Spleen (tissue), 11 donors: ENCODE data around the gene BLID. TPM values are rescaled to one million over a fixed set of nuclear protein-coding genes. Genes with fewer than 3 reads are reported as not detected.

ENCODE experiments used
- microRNA-seq, 3 donors: library from miRNA; unstranded; fragments of <30 nt; microRNA quantifications; one replicate each; pipeline versions ENCODE4 to v1.1.0, GENCODE V29; 2019 to 2020
- polyA plus RNA-seq, 3 donors: library from polyadenylated mRNA; stranded (reverse); fragments of 200-250 nt; gene quantifications; one replicate each; pipeline ENCODE4 v1.2.1, GENCODE V29; 2013
- small RNA-seq, 4 donors: library from RNA; depleted of rRNA; stranded (forward); fragments of <200 nt; gene quantifications; one replicate each; pipeline ENCODE3, GENCODE V24; 2016
- total RNA-seq, 7 donors: library from RNA; depleted of rRNA in 3 of 7; stranded (reverse); fragments of >200 nt in 3 of 7; fragmentation: NEBNext Ultra II Directional in 4 of 7; extraction: Animal tissue kit (Norgen Biotek cat#: 25700) in 4 of 7; gene quantifications; one replicate each; pipeline versions ENCODE4 v1.1.0 to v1.2.1, GENCODE V29; 2016 to 2021
- donor health status: healthy with polysubstance abuse.
- donor health status: DM: no; HTN: no; CAD: no; lungs with moderate emphysema.
- donor health status: DM: no; HTN: no; CAD: no.
- donor health status: Bipolar disorder and iron deficiency.
- donor health status: healthy.
- donor health status: DM: no; HTN: no; CAD: no.
- donor health status: DM: yes; HTN: yes; CAD: no.

Gene BLID
- total and polyA plus RNA-seq, 10 donors, result 0.61 to 0.64 TPM; not detected in 8

Small RNA genes within 50 kb of the gene (microRNA-seq; reads per million reads assigned to microRNA genes)
- gene MIR100 (4,617 to 12,235 (median 10,317) reads per million in 3 donors), gene MIR125B1 (74.0 to 121 (median 105) reads per million in 3 donors), gene MIRLET7A2 (322 to 480 (median 408) reads per million in 3 donors)

Small RNA genes within 50 kb of the gene (small RNA-seq; reads per million reads assigned to genes)
- gene MIR100, result 43.8 to 73.3 (median 52.8) reads per million in 4 donors
- 8.0 to 9.7 (median 8.4) reads per million in 4 donors for gene MIR125B1
- gene MIRLET7A2, result 9.6 to 22.6 (median 13.4) reads per million in 4 donors
